SU-DHL-6 (cell line): ENCODE data around the gene CALCR.

Experiments
- H2AFZ ChIP-seq: fragments of 200-600 bp; sonication (generic); 2 replicates; pipeline ENCODE4 v1.6.1; 2014; ENCODE audit warnings: low read depth, mild to moderate bottlenecking, moderate library complexity, mixed read lengths, antibody characterized with exemption, low read length; ENCODE audit not compliant: severe bottlenecking
- H3F3A ChIP-seq: fragments of 200-600 bp; shearing (Covaris generic); 2 replicates; pipeline ENCODE4 v1.6.0; 2016; ENCODE audit warnings: antibody characterized with exemption, mild to moderate bottlenecking; ENCODE audit not compliant: insufficient read depth
- H3K27ac ChIP-seq: fragments of 200-600 bp; sonication (generic); 2 replicates; pipeline ENCODE4 v1.5.1; 2016; ENCODE audit warnings: low read depth, mild to moderate bottlenecking, low read length, moderate library complexity, mixed read lengths
- H3K27me3 ChIP-seq: fragments of 200-600 bp; sonication (generic), shearing (Covaris generic); 2 replicates; pipeline ENCODE4 v1.6.0; 2014; ENCODE audit warnings: mild to moderate bottlenecking, low read length
- H3K36me3 ChIP-seq: fragments of 200-600 bp; sonication (generic); 2 replicates; pipeline ENCODE4 v1.6.1; 2014; ENCODE audit warnings: mild to moderate bottlenecking, low read length, mixed read lengths
- H3K4me2 ChIP-seq: fragments of 300-600, 200-600 bp; shearing (Covaris generic), sonication (generic); 2 replicates; pipeline ENCODE4 v1.6.0; 2014; ENCODE audit warnings: low read length, low read depth, mild to moderate bottlenecking; ENCODE audit not compliant: poor library complexity, severe bottlenecking
- H3K4me3 ChIP-seq: fragments of 200-600 bp; sonication (generic); 2 replicates; pipeline ENCODE4 v1.5.1; 2014; ENCODE audit warnings: antibody characterized with exemption, low read length, mild to moderate bottlenecking, mixed read lengths; ENCODE audit not compliant: insufficient read depth, poor library complexity, severe bottlenecking
- H3K79me2 ChIP-seq: fragments of 200-600 bp; sonication (generic); 2 replicates; pipeline ENCODE4 v1.6.1; 2014; ENCODE audit warnings: mild to moderate bottlenecking, low read length, moderate library complexity; ENCODE audit not compliant: insufficient read depth
- H3K9ac ChIP-seq: fragments of 200-600 bp; sonication (generic); 2 replicates; pipeline ENCODE4 v1.7.0; 2014; ENCODE audit warnings: mild to moderate bottlenecking, low read length
- H3K9me2 ChIP-seq: fragments of 200-600 bp; sonication (generic); replicated peaks from 2 replicates; pipeline ENCODE4 v1.6.1; 2014; ENCODE audit warnings: low read length; ENCODE audit not compliant: insufficient read depth
- H3K9me3 ChIP-seq: fragments of 200-600 bp; sonication (generic); 2 replicates; pipeline ENCODE4 v1.6.1; 2014; ENCODE audit warnings: low read length, mixed read lengths; ENCODE audit not compliant: insufficient read depth
- H4K20me1 ChIP-seq: fragments of 200-600 bp; sonication (generic); 2 replicates; pipeline ENCODE4 v1.6.1; 2014; ENCODE audit warnings: low read depth, mild to moderate bottlenecking, antibody characterized with exemption, low read length, moderate library complexity, mixed read lengths
- CTCF ChIP-seq: fragments of 200-600 bp; sonication (generic); IDR thresholded peaks from one replicate; pipeline ENCODE4 v1.5.1; 2017; ENCODE audit warnings: antibody characterized with exemption, mild to moderate bottlenecking, low read length, moderate library complexity; ENCODE audit not compliant: insufficient read depth, poor library complexity, severe bottlenecking
- EZH2phosphoT487 ChIP-seq: fragments of 200-600 bp; sonication (generic), shearing (Covaris generic); conservative IDR thresholded peaks from 2 replicates; pipeline ENCODE4 v1.6.1; 2018; ENCODE audit warnings: mild to moderate bottlenecking, antibody characterized with exemption, low read length, moderate library complexity, mixed read lengths

Gene CALCR

GRCh38 chr7:93426155-93426696 lies 148.3 kb downstream of the CALCR start:
- Histone ChIP-seq H3K79me2 (no peaks in the 10 kb centered on the region), H3K27me3 (no peaks in the 10 kb centered on the region), H3K9me2 (no peaks in the 10 kb centered on the region), H3K4me3 (no peak overlapping the region), H3K4me2 (no peak overlapping the region), H3K27ac (no peak overlapping the region), H3K36me3 (no peaks in the 10 kb centered on the region), H2AFZ (no peak overlapping the region), H3K9ac (no peak overlapping the region), H4K20me1 (no peaks in the 10 kb centered on the region), H3K9me3 (no peaks in the 10 kb centered on the region), H3F3A (no peaks in the 10 kb centered on the region)
- no peak for TF ChIP-seq EZH2phosphoT487
- no peak for TF ChIP-seq CTCF

GRCh38 chr7:93414574-93414973 lies 159.9 kb downstream of the CALCR start:
- Histone ChIP-seq H3K4me3 (no peak overlapping the region), H3K4me2 (no peak overlapping the region), H3K9ac (no peak overlapping the region), H4K20me1 (no peaks in the 10 kb centered on the region), H2AFZ (no peak overlapping the region), H3K9me2 (no peaks in the 10 kb centered on the region), H3K27ac (no peak overlapping the region), H3K9me3 (no peaks in the 10 kb centered on the region), H3K27me3 (0 out of 2 replicates have a peak, but pooled peaks cover 3% of the 10 kb centered on the region), H3F3A (no peaks in the 10 kb centered on the region), H3K36me3 (no peaks in the 10 kb centered on the region), H3K79me2 (no peaks in the 10 kb centered on the region)
- TF ChIP-seq EZH2phosphoT487 (no peak), CTCF (no peak)

GRCh38 chr7:93409324-93409723 lies 165.2 kb downstream of the CALCR start:
- H3K4me2 ChIP-seq = no peak overlapping the region

More at GRCh38 chr7:93409324-93409723, 165.2 kb downstream of the CALCR start:
- Histone ChIP-seq H3K9me2 (no peaks in the 10 kb centered on the region), H3F3A (no peaks in the 10 kb centered on the region), H3K27me3 (no peaks in the 10 kb centered on the region), H3K79me2 (no peaks in the 10 kb centered on the region), H4K20me1 (no peaks in the 10 kb centered on the region), H2AFZ (no peak overlapping the region), H3K27ac (no peak overlapping the region), H3K4me3 (no peak overlapping the region), H3K36me3 (no peaks in the 10 kb centered on the region), H3K9me3 (no peaks in the 10 kb centered on the region), H3K9ac (no peak overlapping the region)
- no peak for TF ChIP-seq EZH2phosphoT487
- no peak for TF ChIP-seq CTCF
